ENCODE data around the gene NDST4. TPM values are rescaled to one million over a fixed set of nuclear protein-coding genes. Genes with fewer than 3 reads are reported as not detected.

The NDST4 gene
- total and polyA plus RNA-seq, 7 experiments from 2014 or later = not detected

- Mint-ChIP-seq H3K4me3 (no peak overlapping the region), H3K27ac (no peak overlapping the region), H3K36me3 (no peaks in the 10 kb centered on the region), H3K9me3 (peaks cover 0 to 1% (median 0%) of the 10 kb centered on the region in 11 donors), H3K27me3 (no peaks in the 10 kb centered on the region), H3K4me1 (no peaks in the 10 kb centered on the region)
- Histone ChIP-seq H3K4me1 (ENCODE audit: control insufficient read depth in 2 of 2, insufficient read depth in 2 of 2, low read length in 2 of 2) (no peaks in the 10 kb centered on the region), H3K4me3 (ENCODE audit: low read length) (no peak overlapping the region), H3K9me3 (ENCODE audit: control insufficient read depth in 2 of 3, low read length in 3 of 3) (no peaks in the 10 kb centered on the region), H3K27me3 (ENCODE audit: control insufficient read depth in 2 of 2, insufficient read depth in 2 of 2, low read length in 2 of 2) (no peaks in the 10 kb centered on the region), H3K36me3 (ENCODE audit: control insufficient read depth in 2 of 3, insufficient read depth in 3 of 3, low read length in 3 of 3) (no peaks in the 10 kb centered on the region), H3K27ac (ENCODE audit: low read depth, low read length) (no peak overlapping the region)
- ATAC-seq (no peak), DNase-seq (no peak)
- POLR2A ChIA-PET = no interaction called here
- intact Hi-C loops (cut with micrococcal nuclease) = no loop called here
- CTCF ChIA-PET = no interaction called here
These were observed 249.4 kb downstream of the NDST4 start for GRCh38 chr4:114864060-114864459.

DNA sequence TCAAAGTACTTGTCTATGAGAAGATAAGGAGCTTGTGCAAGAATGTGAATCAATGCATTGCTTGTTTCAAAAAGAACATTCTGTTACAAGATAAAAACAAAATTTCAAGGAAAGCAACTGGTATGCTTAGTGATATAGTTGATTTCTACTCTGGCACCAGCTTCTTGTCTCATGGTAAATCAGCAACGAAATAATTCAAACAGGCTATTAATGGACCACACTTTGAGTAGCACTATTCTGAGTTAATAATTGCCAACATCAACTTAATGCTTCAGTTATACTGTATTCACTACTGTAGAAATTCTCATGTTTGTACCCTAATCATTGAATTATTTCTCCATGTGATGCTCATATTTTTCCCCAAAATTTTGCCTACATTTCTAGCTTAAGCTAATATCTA is 252.6 kb downstream of the NDST4 start:
- ChIA-PET POLR2A (no interaction called here), CTCF (interaction anchor here (0.7 kb wide), 1 partner anchor 1143 kb away, joined by 3 read pairs; no protein-coding TSS in a partner anchor)
- H3K36me3 ChIP-seq (ENCODE audit: control insufficient read depth in 2 of 3, insufficient read depth in 3 of 3, low read length in 3 of 3) = no peaks in the 10 kb centered on the region
- no peak overlapping the region for H3K4me3 ChIP-seq (ENCODE audit: low read length)
- Mint-ChIP-seq H3K4me3 (no peak overlapping the region), H3K27ac (no peak overlapping the region), H3K36me3 (no peaks in the 10 kb centered on the region), H3K9me3 (peaks cover 0 to 3% (median 0%) of the 10 kb centered on the region in 11 donors), H3K4me1 (no peaks in the 10 kb centered on the region), H3K27me3 (no peaks in the 10 kb centered on the region)
- ATAC-seq (no peak), DNase-seq (no peak)
- intact Hi-C loops (cut with micrococcal nuclease) = no loop called here
- no peaks in the 10 kb centered on the region for H3K27me3 ChIP-seq (ENCODE audit: control insufficient read depth in 2 of 2, insufficient read depth in 2 of 2, low read length in 2 of 2)
- no peaks in the 10 kb centered on the region for H3K9me3 ChIP-seq (ENCODE audit: control insufficient read depth in 2 of 3, low read length in 3 of 3)
- H3K27ac ChIP-seq (ENCODE audit: low read depth, low read length) = no peak overlapping the region
- H3K4me1 ChIP-seq (ENCODE audit: control insufficient read depth in 2 of 2, insufficient read depth in 2 of 2, low read length in 2 of 2) = no peaks in the 10 kb centered on the region

- no peak overlapping the region for H3K27ac Mint-ChIP-seq
- intact Hi-C loops (cut with micrococcal nuclease) = no loop called here
- CTCF ChIA-PET = no interaction called here
- ATAC-seq (no peak), DNase-seq (no peak)
- no peaks in the 10 kb centered on the region for H3K4me1 ChIP-seq (ENCODE audit: control insufficient read depth in 2 of 2, insufficient read depth in 2 of 2, low read length in 2 of 2)
- POLR2A ChIA-PET = no interaction called here
- H3K4me3 Mint-ChIP-seq = no peak overlapping the region
- no peaks in the 10 kb centered on the region for H3K4me1 Mint-ChIP-seq
- peaks cover 0 to 10% (median 0%) of the 10 kb centered on the region in 11 donors for H3K9me3 Mint-ChIP-seq
- no peaks in the 10 kb centered on the region for H3K27me3 ChIP-seq (ENCODE audit: control insufficient read depth in 2 of 2, insufficient read depth in 2 of 2, low read length in 2 of 2)
- no peaks in the 10 kb centered on the region for H3K36me3 ChIP-seq (ENCODE audit: control insufficient read depth in 2 of 3, insufficient read depth in 3 of 3, low read length in 3 of 3)
- H3K36me3 Mint-ChIP-seq = no peaks in the 10 kb centered on the region
- no peak overlapping the region for H3K4me3 ChIP-seq (ENCODE audit: low read length)
- H3K27me3 Mint-ChIP-seq = no peaks in the 10 kb centered on the region
- no peaks in the 10 kb centered on the region for H3K9me3 ChIP-seq (ENCODE audit: control insufficient read depth in 2 of 3, low read length in 3 of 3)
- no peak overlapping the region for H3K27ac ChIP-seq (ENCODE audit: low read depth, low read length)
These were observed 255.6 kb downstream of the NDST4 start for GRCh38 chr4:114857831-114858230.

DNA sequence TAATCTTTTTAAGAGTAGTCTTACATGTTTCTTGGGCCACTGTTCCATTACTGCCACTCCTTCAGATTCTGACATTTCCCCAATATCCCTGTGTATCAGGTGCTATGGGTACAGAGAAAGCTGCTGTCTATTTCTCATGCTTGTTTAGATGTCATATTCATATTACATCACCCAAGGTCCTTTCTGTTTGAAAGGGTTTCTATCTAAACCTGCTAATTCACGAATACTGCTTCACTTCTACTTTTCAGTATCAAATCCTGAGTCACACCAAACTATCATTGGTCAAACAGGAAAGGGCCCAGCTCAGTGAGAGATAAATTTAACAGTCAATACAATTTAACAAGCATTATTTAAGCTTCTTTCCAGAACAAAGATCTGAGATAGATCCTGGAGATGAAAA is 273.4 kb downstream of the NDST4 start:
- H3K4me3 ChIP-seq (ENCODE audit: low read length) = no peak overlapping the region
- Mint-ChIP-seq H3K27me3 (no peaks in the 10 kb centered on the region), H3K9me3 (peaks cover 0 to 4% (median 0%) of the 10 kb centered on the region in 11 donors), H3K4me3 (no peak overlapping the region), H3K27ac (no peak overlapping the region), H3K4me1 (no peaks in the 10 kb centered on the region), H3K36me3 (no peaks in the 10 kb centered on the region)
- DNase-seq = no peak
- intact Hi-C loops (cut with micrococcal nuclease) = no loop called here
- no peak for ATAC-seq
- ChIA-PET CTCF (no interaction called here), POLR2A (no interaction called here)
- H3K9me3 ChIP-seq (ENCODE audit: control insufficient read depth in 2 of 3, low read length in 3 of 3) = no peaks in the 10 kb centered on the region
- H3K36me3 ChIP-seq (ENCODE audit: control insufficient read depth in 2 of 3, insufficient read depth in 3 of 3, low read length in 3 of 3) = no peaks in the 10 kb centered on the region
- H3K27ac ChIP-seq (ENCODE audit: low read depth, low read length) = no peak overlapping the region
- H3K27me3 ChIP-seq (ENCODE audit: control insufficient read depth in 2 of 2, insufficient read depth in 2 of 2, low read length in 2 of 2) = no peaks in the 10 kb centered on the region
- H3K4me1 ChIP-seq (ENCODE audit: control insufficient read depth in 2 of 2, insufficient read depth in 2 of 2, low read length in 2 of 2) = no peaks in the 10 kb centered on the region

GRCh38 chr4:114830628-114831027 is 282.8 kb downstream of the NDST4 start:
- Mint-ChIP-seq H3K27me3 (no peaks in the 10 kb centered on the region), H3K27ac (no peak overlapping the region), H3K4me3 (no peak overlapping the region), H3K9me3 (no peaks in the 10 kb centered on the region), H3K4me1 (no peaks in the 10 kb centered on the region), H3K36me3 (no peaks in the 10 kb centered on the region)
- intact Hi-C loops (cut with micrococcal nuclease) = no loop called here
- DNase-seq (no peak), ATAC-seq (no peak)
- H3K4me3 ChIP-seq (ENCODE audit: low read length) = no peak overlapping the region
- H3K9me3 ChIP-seq (ENCODE audit: control insufficient read depth in 2 of 3, low read length in 3 of 3) = no peaks in the 10 kb centered on the region
- POLR2A ChIA-PET = no interaction called here
- no peaks in the 10 kb centered on the region for H3K27me3 ChIP-seq (ENCODE audit: control insufficient read depth in 2 of 2, insufficient read depth in 2 of 2, low read length in 2 of 2)
- no peaks in the 10 kb centered on the region for H3K4me1 ChIP-seq (ENCODE audit: control insufficient read depth in 2 of 2, insufficient read depth in 2 of 2, low read length in 2 of 2)
- CTCF ChIA-PET = interaction anchor here (0.8 kb wide), 1 partner anchor 49 kb away, joined by 3 read pairs; no protein-coding TSS in a partner anchor
- no peaks in the 10 kb centered on the region for H3K36me3 ChIP-seq (ENCODE audit: control insufficient read depth in 2 of 3, insufficient read depth in 3 of 3, low read length in 3 of 3)
- H3K27ac ChIP-seq (ENCODE audit: low read depth, low read length) = no peak overlapping the region

DNA sequence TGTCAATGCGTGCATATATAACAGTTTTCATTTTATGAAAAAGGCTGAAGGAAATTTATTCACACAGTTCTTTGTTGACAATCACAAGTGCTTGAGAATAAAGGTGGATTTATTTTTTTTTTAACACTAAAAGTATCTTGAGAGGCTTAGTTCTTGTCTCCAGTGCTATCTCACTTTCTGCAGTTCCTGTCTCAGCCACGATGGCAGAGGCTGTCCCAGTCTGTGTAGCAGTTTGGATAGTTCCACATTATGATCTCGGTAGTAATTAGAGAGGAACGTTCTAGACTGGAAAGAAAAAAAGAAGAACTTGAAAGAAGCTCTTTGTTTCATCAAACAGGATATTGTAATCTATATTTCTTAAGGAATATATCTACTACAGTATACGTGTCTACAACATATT is 285.8 kb downstream of the NDST4 start:
- intact Hi-C loops (cut with micrococcal nuclease) = no loop called here
- ChIA-PET CTCF (no interaction called here), POLR2A (no interaction called here)
- Histone ChIP-seq H3K4me3 (ENCODE audit: low read length) (no peak overlapping the region), H3K9me3 (ENCODE audit: control insufficient read depth in 2 of 3, low read length in 3 of 3) (no peaks in the 10 kb centered on the region), H3K27me3 (ENCODE audit: control insufficient read depth in 2 of 2, insufficient read depth in 2 of 2, low read length in 2 of 2) (no peaks in the 10 kb centered on the region), H3K4me1 (ENCODE audit: control insufficient read depth in 2 of 2, insufficient read depth in 2 of 2, low read length in 2 of 2) (no peaks in the 10 kb centered on the region), H3K36me3 (ENCODE audit: control insufficient read depth in 2 of 3, insufficient read depth in 3 of 3, low read length in 3 of 3) (no peaks in the 10 kb centered on the region), H3K27ac (ENCODE audit: low read depth, low read length) (no peak overlapping the region)
- Mint-ChIP-seq H3K27ac (no peak overlapping the region), H3K4me3 (no peak overlapping the region), H3K27me3 (no peaks in the 10 kb centered on the region), H3K36me3 (no peaks in the 10 kb centered on the region), H3K9me3 (no peaks in the 10 kb centered on the region), H3K4me1 (no peaks in the 10 kb centered on the region)
- no peak for ATAC-seq
- DNase-seq = no peak

- no peak overlapping the region for H3K4me3 Mint-ChIP-seq
- CTCF ChIA-PET = no interaction called here
These were observed 297.7 kb downstream of the NDST4 start for GRCh38 chr4:114815760-114816159.

More at GRCh38 chr4:114815760-114816159, 297.7 kb downstream of the NDST4 start:
- H3K4me3 ChIP-seq (ENCODE audit: low read length) = no peak overlapping the region
- no peaks in the 10 kb centered on the region for H3K4me1 ChIP-seq (ENCODE audit: control insufficient read depth in 2 of 2, insufficient read depth in 2 of 2, low read length in 2 of 2)
- H3K27me3 ChIP-seq (ENCODE audit: control insufficient read depth in 2 of 2, insufficient read depth in 2 of 2, low read length in 2 of 2) = no peaks in the 10 kb centered on the region
- H3K36me3 ChIP-seq (ENCODE audit: control insufficient read depth in 2 of 3, insufficient read depth in 3 of 3, low read length in 3 of 3) = no peaks in the 10 kb centered on the region
- H3K9me3 ChIP-seq (ENCODE audit: control insufficient read depth in 2 of 3, low read length in 3 of 3) = no peaks in the 10 kb centered on the region
- peaks cover 0 to 3% (median 0%) of the 10 kb centered on the region in 11 donors for H3K9me3 Mint-ChIP-seq
- ATAC-seq (no peak), DNase-seq (no peak)
- no peaks in the 10 kb centered on the region for H3K4me1 Mint-ChIP-seq
- no peak overlapping the region for H3K27ac Mint-ChIP-seq
- POLR2A ChIA-PET = no interaction called here
- H3K36me3 Mint-ChIP-seq = no peaks in the 10 kb centered on the region
- intact Hi-C loops (cut with micrococcal nuclease) = no loop called here
- no peak overlapping the region for H3K27ac ChIP-seq (ENCODE audit: low read depth, low read length)
- H3K27me3 Mint-ChIP-seq = peaks cover 0 to 7% (median 0%) of the 10 kb centered on the region in 5 donors
